ENCODE results near the gene CMSS1.

DNA sequence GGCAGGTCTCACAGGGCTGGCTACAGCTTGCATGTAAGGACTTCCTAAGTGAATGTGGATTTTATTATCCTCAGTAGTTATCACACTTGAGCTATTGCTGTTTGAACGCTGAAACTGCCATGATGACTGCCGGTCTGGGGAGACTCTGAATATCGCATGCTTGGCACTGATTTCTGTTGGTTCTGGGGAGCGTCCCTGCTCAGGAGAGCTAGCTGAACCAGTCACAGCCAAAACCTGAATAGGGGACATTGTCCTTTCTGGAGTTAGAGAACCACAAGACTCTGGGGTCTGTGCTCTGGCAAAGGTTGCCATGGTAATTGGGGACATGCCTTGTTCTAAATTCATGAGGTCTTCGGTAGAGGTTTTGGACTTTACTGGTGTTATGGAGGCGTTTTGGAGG, 30.8 kb downstream of the CMSS1 start:
- no peak for TF ChIP-seq ZNF548 (tag by site-specific recombination; IDR thresholded peaks at IDR 0.05)
- TF ChIP-seq, protein P1, sequence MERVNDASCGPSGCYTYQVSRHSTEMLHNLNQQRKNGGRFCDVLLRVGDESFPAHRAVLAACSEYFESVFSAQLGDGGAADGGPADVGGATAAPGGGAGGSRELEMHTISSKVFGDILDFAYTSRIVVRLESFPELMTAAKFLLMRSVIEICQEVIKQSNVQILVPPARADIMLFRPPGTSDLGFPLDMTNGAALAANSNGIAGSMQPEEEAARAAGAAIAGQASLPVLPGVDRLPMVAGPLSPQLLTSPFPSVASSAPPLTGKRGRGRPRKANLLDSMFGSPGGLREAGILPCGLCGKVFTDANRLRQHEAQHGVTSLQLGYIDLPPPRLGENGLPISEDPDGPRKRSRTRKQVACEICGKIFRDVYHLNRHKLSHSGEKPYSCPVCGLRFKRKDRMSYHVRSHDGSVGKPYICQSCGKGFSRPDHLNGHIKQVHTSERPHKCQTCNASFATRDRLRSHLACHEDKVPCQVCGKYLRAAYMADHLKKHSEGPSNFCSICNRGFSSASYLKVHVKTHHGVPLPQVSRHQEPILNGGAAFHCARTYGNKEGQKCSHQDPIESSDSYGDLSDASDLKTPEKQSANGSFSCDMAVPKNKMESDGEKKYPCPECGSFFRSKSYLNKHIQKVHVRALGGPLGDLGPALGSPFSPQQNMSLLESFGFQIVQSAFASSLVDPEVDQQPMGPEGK (tag by site-specific recombination; IDR thresholded peaks at IDR 0.05): no peak
